Measurements from ENCODE around the gene INAFM2. TPM values are rescaled to one million over a fixed set of nuclear protein-coding genes. Genes with fewer than 3 reads are reported as not detected.

Gene INAFM2
- total RNA-seq, 4 donors from 2014 or later: 13.8 to 25.9 (median 20.5) TPM

GRCh38 chr15:40334941-40335795, 11.7 kb downstream of the INAFM2 start:
- 83 to 87% methylated on average over 23 to 26 of the region's 26 CpGs for WGBS, 2 donors
- Histone ChIP-seq H3K27me3 (no peaks in the 10 kb centered on the region), H3K36me3 (peaks cover 0 to 26% (median 0%) of the 10 kb centered on the region in 3 donors), H3K4me1 (peaks cover 0 to 80% (median 61%) of the 10 kb centered on the region in 4 donors), H3K27ac (peak overlapping the region in 3 of 4 donors; percentile 77 to 97 (median 90)), H3K4me3 (no peak overlapping the region), H3K9me3 (no peaks in the 10 kb centered on the region)
- no peak for DNase-seq (ENCODE audit: low spot score in 2 of 2)
- TF ChIP-seq EP300 (IDR thresholded peaks at IDR 0.05) (peak in 1 of 2 donors; percentile 14), CTCF (IDR thresholded peaks at IDR 0.05) (no peak), POLR2A (IDR thresholded peaks at IDR 0.05) (no peak)

- peaks cover 0 to 82% (median 62%) of the 10 kb centered on the region in 4 donors for H3K4me1 ChIP-seq
These were observed 12.6 kb downstream of the INAFM2 start for GRCh38 chr15:40335938-40336743.

GRCh38 chr15:40336744-40337122, 13.2 kb downstream of the INAFM2 start:
- H3K9me3 ChIP-seq: no peaks in the 10 kb centered on the region
- WGBS, 2 donors: 41 to 51% methylated on average over 5 of the region's 5 CpGs
- H3K4me1 ChIP-seq: peaks cover 0 to 88% (median 68%) of the 10 kb centered on the region in 4 donors
- no peak overlapping the region for H3K4me3 ChIP-seq
- no peak for DNase-seq (ENCODE audit: low spot score in 2 of 2)
- peaks cover 0 to 26% (median 0%) of the 10 kb centered on the region in 3 donors for H3K36me3 ChIP-seq
- H3K27me3 ChIP-seq: no peaks in the 10 kb centered on the region
- H3K27ac ChIP-seq: peak overlapping the region in 3 of 4 donors; percentile 88 to 98 (median 97)
- TF ChIP-seq CTCF (IDR thresholded peaks at IDR 0.05): peak in 1 of 5 experiments; percentile 9
- TF ChIP-seq POLR2A (IDR thresholded peaks at IDR 0.05): no peak

More at GRCh38 chr15:40335938-40336743, 12.6 kb downstream of the INAFM2 start:
- Histone ChIP-seq H3K36me3 (peaks cover 0 to 26% (median 0%) of the 10 kb centered on the region in 3 donors), H3K4me3 (no peak overlapping the region), H3K27me3 (no peaks in the 10 kb centered on the region), H3K9me3 (no peaks in the 10 kb centered on the region), H3K27ac (peak overlapping the region in 3 of 4 donors; percentile 29 to 98 (median 97))
- no peak for DNase-seq (ENCODE audit: low spot score in 2 of 2)
- 67 to 84% methylated on average over 13 of the region's 13 CpGs for WGBS, 2 donors
- no peak for TF ChIP-seq POLR2A (IDR thresholded peaks at IDR 0.05)
- no peak for TF ChIP-seq EP300 (IDR thresholded peaks at IDR 0.05)
- no peak for TF ChIP-seq CTCF (IDR thresholded peaks at IDR 0.05)

- no peak for DNase-seq (ENCODE audit: low spot score in 2 of 2)
- Histone ChIP-seq H3K4me3 (no peak overlapping the region), H3K36me3 (peaks cover 0 to 26% (median 0%) of the 10 kb centered on the region in 3 donors), H3K27ac (peak overlapping the region; percentile 85 to 98 (median 92)), H3K9me3 (no peaks in the 10 kb centered on the region), H3K27me3 (no peaks in the 10 kb centered on the region), H3K4me1 (peaks cover 0 to 97% (median 68%) of the 10 kb centered on the region in 4 donors)
- no peak for TF ChIP-seq CTCF (IDR thresholded peaks at IDR 0.05)
- TF ChIP-seq EP300 (IDR thresholded peaks at IDR 0.05): no peak
- TF ChIP-seq POLR2A (IDR thresholded peaks at IDR 0.05): no peak
- WGBS, 2 donors: 40 to 47% methylated on average over 12 to 17 of the region's 19 CpGs
These were observed 14.1 kb downstream of the INAFM2 start for GRCh38 chr15:40337597-40337996.

Measured in tibial nerve (tissue), 4 donors.